Measurements from ENCODE around the gene ALG12.

The ALG12 gene

DNA sequence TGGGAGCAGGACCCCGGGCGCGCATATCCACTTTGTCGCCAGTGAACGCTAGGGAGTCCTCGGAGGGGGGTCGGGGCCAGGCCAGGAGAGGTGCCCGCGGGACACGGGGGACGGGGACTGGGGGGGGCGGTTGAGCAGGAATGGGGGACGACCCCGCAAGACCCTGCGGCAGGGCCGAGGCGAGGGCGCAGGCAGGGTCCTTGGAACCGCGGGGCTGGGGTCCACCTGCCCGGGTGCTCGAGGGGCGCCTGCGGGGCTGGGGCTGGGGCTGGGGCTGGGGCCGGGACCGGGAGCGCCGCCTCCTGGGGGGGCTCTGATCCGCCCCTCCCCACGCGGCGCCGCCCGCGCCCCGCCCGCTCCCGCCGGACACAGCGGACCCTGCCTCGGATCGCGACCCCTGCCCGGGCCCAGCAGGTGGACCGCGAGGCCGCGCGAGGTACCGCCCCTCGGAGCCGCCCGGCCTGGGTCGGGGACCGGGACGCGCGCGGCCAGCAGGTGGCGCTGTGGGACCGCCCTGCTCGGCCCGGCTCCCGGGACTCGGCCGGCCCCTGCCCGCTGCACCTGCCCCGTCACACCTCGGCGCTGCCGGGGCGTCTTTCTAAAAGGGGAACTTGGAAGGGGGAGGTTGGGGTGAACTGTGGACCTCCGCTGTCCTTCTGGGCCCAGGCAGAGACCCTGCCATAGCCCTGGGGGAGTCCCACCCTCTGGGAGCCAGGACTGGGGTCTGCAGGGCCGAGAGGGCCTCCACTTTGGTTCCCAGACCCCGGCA is 11.2 kb upstream of the ALG12 start:
- DNase-seq, result no peak

DNA sequence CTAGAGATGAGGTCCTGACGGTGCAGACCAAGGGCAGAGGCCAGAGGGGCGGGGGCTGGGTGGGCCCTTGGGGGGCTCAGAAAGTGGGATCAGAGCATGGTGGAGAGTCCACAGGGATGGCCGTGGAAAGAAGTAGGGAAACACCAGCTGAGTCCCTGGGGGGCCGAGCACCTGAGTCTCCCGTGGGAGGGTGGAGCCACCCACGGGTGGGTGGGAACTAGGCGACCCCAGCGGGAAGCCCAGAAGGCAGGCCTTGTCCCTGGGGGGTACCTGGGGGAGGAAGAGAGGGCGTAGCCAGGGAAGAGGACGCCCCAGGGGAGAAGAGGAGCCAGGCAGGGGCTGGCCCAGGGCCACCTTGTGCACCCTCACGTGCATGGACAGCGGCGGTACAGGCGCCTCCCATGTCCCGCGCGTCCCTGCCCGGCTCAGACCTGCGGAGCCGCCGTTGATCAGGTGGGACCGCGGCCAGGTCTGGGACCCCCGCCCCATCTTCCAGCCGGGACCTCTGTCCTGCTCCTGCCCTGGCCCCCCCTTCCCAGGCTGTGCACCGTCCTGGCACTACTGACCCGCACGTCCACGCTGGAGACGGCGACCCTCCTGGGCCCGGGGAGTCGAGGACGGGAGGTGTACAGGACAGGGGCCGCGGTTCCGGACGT is 10.4 kb upstream of the ALG12 start:
- no peak for DNase-seq

DNA sequence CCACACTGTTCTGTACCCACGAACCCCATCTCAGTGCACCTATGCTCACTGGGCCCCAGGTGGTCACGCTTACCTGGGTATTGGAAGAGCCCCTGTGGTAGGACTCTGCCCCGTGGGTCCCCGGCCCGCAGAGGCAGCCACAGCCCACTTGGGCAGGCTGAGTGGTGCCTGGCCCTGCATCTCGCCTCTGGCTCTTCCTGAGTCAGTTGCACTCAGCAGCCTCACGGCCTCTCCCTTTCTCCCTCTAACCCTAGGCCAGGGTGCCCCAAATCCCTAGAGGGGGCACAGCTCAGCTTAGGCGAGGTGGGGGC is 9.9 kb upstream of the ALG12 start:
- DNase-seq, result no peak

DNA sequence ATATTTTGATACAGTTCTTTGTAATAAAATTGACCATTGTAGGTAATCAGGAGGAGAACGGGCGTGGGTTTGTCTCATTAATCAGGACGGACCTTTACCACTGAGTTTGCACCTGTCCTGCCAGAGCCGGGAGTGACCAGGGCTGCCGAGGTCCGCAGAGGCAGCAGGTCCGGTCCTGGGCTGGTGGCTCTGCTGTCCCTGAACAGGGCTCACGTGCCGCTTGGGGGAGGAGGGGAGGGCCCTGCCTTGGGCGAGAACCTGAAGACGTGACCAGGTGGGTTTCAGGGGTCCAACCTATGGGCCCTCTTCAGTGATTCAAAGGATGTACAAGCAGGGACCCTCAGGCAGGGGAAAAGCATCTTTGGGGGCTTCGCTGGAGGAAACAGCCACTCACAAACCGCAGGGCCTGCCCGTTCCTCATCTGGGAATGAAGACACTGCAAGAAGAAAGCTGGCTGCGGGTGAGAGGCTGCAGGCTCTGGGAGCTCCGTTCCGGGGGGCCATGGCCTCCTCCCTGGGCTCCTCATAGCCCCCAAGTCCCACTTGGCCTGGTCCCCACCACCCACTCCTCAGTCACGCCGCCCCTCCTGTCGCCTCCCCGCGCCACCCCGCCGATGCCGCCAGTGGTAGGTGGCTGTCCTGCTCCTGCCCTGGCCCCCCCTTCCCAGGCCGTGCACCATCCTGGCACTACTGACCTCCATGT is 9.4 kb upstream of the ALG12 start:
- no peak for DNase-seq

DNA sequence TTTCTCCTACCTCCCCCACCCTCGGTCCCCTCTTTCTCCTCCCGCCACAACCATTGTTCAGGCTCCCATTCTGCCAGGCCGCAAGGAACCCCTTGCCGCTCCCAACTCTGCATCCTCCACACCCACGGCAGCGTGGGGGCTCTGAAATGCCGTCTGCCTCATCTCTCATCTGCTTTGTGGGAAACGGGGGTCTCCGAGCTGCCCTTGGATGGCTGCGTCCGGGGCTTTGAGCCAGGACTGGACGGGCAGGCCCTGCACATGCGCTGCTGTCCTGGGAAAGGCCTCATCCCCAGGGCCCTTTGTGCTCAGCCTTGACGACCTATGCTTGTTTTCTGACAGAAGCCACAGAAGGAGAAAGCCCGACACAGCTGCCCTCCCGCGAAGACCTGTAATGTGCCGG is 8.7 kb upstream of the ALG12 start:
- DNase-seq, result no peak

DNA sequence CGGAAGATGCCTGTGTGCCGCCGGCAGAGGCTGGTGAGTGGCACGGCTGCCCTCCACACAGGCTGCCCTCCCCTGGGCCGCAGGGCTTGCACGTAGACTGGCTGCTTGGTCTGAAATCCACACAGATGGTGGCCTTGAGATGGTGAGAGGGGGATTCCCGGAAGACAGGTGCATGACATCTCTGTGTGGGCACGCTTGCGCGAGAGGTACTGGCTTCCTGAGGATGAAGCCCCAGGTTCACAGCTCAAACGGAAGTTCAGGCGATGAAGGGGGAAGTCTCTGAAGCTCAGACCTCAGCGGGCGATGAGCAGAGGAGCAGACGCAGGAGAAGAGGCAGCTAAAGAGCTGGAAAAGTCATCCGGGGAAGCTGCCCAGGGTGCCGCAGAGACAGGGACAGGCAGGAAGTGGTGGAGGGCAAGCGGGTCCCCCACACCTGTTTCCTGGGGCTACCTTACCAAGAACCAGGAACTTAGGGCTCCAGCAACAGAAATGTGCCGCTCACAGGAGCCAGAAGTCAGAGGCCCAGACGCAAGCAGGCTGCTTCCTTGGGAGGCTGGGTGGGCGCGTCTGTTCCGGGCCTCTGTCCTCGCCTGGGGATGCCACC is 7.4 kb upstream of the ALG12 start:
- DNase-seq, result no peak

DNA sequence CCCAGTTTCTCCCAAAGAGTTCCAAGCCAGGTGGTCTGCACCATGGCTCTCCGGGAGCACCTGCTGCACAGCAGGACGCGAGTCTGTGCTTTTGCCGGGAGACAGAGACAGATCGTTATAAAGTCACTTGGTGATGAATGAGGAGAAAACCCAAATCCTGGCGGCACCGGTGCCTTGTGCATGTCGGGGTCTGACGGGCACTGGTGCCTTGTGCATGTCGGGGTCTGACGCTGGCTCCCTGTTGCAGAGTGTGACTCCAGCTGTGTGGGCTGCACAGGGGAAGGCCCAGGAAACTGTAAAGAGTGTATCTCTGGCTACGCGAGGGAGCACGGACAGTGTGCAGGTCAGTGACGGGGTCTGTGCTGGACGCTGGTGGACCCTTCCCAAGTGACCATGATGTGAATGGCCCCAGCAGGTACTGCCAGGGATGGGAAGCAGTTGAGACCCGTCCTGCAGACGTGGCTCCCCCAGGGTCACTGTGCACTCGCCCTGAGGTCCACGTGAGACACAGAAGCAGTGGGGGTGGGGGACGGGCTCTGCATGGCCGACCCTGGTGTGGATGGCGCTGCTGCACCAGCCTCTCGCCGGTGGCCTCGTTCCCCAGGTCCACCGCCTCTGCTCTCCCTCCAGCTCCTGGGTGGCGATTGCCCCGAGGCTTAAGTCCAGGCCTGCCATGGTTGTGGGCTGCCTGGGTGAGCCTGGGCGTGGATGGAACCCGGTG is 6.0 kb upstream of the ALG12 start:
- no peak for DNase-seq

DNA sequence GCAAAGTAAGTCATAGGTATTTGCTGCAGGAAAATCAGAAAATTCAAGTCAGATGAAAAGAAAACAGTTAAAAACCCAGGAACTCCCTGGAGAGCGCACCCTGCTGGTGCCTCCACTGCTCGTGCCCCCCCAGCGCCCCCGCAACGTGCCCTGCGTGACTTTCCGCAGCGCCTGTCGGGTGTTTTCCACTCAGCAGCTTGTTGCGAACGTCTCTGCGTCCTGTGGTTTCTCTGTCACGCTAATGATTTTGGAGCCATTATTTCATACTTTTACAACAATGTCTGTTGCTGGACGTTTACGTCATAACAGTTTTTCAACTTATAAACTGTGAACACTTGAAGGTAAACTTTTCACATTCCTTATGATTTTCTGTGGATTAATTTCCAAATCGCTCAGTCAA is 5.2 kb upstream of the ALG12 start:
- no peak for DNase-seq

DNA sequence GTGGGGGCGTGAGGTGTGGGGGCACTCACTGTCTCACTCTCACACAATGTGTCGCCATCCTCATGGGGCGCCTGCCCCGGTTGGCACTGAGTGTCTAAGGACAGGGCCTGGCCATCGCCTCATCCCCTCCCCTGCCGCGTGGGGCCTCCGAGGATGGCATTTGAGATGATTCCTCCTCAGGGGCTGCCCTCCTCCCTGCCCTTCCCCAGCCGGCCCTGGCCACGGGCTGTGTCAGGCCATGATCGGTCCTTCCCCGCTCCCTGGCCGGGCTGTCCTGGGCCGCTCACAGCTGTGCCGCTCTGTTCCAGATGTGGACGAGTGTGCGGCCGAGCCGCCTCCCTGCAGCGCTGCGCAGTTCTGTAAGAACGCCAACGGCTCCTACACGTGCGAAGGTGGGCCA is 4.7 kb upstream of the ALG12 start:
- no peak for DNase-seq

DNA sequence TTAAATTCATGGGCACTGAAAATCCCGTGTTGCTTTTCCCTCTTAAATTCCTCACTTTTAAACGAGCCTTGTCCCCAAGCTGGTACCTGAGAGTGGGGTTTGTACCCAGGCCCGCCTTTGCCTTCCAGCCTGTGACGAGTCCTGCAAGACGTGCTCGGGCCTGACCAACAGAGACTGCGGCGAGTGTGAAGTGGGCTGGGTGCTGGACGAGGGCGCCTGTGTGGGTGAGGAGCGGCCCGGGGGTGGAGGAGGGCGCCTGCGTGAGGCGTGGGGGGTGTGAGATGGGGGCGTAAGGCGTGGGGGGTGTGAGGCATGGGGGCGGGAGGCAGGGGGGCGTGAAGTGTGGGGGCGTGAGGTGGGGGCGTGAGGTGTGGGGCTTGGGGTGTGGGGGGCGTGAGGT is 4.2 kb upstream of the ALG12 start:
- DNase-seq, result no peak

DNA sequence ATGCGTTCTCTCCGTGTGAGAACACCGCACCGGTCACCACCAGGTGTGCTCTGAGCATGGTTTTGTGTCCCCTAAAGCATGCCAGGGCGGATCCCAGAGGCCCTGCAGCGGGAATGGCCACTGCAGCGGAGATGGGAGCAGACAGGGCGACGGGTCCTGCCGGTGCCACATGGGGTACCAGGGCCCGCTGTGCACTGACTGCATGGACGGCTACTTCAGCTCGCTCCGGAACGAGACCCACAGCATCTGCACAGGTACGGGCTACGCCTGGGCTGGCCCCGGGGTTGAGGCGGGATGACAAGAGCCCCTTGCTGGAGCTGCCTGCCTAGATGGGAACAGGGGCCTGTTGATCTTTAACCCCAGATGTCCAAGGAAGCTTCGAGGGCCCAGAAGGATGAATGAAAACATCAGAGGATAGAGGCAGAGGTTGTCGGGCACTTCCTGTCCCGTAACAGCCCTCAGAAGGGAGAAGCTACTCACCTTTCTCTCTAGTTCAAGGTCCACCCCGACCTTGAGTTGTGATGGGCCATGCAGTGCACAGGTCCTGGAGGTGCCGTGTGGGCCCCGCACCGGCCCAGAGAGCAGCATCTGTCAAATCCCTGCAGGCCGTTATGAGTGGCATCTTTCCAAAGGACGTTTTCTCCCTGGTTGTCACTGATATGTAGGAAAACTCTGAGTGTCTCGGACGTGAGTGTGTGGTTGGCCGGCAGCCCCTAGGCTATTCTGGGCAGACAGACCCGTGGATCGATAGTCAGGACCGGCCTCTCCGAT is 3.5 kb upstream of the ALG12 start:
- no peak for DNase-seq

DNA sequence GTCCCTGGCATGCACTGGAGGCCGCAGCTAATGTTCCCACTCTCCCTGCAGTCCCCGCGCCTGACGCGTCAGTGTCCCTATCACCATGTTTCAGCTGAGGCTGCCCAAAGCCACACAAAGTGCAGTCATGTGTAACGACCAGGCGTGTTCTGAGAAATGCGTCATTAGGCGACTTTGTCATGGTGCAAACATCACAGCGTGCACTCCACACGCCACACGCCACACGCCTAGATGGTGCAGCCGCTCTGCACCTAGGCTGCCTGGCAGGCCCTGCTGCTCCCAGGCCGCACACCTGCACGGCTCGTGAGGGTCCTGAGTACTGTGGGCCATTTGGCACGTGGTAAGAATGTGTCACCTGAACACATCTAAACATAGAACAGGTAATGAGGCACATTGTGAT is 2.6 kb upstream of the ALG12 start:
- no peak for DNase-seq

DNA sequence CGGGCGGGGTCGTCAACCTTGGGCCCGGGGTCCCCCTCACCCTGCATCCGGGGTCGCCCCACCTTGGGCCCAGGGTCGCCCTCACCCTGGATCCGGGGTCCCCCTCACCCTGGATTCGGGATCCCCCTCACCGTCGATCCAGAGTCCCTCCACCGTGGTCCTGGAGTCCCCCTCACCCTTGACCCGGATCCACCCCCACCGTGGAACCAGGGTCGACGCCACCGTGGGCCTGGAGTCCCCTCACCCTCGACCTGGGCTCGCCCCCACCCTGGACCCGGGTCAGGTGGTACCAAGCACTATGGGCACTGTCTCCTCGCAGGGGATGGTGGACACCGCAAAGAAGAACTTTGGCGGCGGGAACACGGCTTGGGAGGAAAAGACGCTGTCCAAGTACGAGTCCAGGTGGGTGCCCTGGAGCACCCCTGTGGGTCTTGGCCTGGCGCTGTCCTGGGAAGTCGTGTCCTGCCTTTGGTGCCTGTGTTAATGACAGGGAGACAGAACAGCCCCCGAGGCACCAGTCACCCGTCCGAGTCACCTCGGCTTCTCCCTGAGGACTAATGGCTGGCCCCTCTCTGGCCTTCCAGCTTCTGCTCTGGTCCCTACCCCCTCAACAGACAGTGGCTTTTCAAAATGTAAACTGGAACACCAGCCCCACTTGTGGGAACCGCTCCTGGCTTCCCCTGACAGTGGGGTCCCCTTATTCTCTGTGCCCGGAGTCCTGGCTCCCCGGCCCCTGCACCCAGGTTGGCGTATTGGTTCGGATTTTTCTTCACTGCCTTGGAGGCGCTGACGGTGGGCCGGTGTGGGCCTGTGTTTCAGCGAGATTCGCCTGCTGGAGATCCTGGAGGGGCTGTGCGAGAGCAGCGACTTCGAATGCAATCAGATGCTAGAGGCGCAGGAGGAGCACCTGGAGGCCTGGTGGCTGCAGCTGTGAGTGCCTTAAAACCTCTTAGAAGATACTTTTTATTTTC is 958 bp upstream of the ALG12 start:
- DNase-seq, result no peak

DNA sequence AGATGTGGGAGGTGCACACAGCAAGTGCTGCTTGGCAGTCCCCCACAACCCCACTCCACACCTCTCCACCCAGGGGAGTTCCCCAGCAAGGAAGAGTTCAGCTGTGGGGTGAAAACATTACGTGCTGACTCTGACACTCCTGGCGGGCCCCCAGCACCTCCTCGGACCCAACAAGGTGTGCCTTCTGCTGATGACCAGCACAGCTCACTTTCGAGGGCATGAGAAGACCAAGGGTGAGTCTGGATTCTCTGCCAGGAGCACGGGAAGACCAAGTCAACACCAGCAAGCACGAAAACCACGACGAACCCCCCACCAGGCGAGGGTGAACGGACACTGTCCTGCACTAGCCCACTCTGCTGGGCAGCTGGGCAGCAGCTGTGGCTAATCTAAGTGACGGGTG is 1.4 kb downstream of the ALG12 start:
- DNase-seq, result no peak

DNA sequence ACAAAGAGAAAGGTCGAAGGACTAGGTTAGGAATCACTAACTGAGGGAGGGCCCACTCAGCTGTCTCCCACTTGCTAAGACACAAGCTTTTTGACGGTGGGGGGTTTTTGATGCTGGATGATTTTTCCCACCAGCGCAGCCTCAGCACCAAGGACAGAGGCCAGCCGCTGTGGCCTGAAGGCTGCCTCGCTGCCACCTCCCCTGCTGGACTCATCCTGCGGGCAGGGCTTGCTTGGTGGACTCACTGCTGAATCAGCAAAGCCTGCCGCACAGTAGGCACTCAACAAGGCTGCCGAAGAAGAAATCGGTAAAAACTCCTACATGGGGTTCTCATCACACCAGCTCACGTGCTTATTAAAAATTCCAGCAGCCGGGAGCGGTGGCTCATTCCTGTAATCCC is 2.6 kb downstream of the ALG12 start:
- DNase-seq, result no peak

DNA sequence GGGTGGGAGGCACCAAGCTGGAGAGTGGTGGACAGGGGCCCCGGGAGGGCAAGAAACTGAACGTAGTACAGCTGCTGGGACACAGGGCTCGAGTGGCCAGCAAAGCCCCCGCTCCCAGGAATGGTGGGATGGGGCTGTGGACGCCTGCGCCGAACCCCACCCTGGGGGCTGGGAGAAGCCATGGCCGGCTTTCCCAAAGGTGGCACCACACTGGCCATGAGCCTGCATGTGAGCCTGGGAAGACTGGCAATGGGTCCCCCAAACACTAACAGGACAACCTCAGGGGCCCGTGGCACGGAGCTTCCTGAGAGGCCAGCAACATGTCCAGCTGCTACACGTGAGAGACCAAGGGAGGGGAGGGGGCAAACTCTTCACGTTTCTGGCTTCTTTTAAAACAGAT is 4.0 kb downstream of the ALG12 start:
- no peak for DNase-seq

DNA sequence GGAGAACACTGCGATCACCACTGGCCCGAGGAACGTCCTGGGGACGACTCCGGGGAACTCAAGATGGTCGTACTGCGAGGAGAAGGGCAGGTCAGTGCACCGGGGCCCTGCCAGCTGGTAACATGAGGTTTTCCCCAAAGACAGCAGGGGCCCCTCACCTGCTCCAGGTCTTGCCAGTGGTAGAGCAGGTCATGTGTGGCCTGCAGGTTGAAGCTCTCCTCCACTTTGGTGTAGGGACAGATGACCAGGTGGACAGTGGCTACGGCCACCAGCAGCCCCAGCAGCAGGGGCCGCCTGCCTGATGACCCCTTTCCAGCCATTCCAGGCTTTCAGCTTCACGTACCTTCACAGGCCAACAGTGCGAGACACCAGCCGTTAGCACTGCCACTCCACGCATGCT is 4.8 kb downstream of the ALG12 start:
- DNase-seq, result no peak

DNA sequence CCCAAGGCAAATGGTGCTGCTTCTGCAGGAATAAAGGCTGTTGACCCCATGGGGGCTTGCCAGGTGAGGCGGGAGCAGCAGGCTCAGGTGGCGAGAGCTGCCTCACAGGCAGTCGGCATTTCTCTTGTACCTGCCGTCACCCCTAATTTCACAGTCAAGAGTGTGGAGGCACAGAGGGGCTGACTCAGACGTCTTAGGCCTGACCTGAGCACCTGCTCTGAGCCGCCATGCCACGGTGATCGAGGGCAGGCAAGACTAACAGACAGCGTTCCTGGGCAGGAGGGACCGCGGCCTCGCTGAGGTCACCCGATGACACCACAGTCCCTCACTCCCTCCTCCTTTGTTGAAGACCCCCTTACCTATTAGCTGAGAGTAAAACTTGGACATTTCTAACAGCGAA is 5.2 kb downstream of the ALG12 start:
- no peak for DNase-seq

DNA sequence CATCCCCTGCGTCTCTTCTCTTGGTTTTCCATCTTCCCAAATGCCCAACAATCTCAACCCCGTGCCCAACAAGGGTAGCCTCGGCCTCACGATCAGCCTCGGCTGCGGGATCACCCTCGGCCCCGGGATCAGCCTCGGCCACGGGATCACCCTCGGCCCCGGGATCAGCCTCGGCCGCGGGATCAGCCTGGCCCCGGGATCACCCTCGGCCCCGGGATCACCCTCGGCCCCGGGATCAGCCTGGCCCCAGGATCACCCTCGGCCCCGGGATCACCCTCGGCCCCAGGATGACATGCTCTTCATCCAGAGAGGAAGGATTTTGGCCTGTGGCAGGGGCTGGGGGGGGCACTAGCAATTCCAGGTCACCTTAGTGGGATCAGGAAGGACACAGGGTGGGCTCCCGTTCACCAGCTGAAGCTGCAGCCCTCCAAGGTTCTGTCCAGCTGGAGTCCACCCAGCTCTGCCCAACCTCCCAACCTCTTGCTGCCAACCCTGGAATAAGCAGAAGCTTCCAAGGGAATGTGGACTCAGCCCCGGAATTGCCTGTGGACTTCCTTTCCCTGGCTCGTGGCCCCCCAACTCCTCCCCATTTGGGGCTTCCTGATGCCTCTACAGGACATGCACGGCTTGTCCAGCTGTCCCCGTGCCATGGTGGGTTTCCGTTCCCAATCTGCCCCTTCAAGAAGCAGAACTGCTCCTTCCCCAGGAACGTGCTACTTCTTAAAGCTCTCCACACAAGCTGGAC is 6.2 kb downstream of the ALG12 start:
- DNase-seq, result no peak
